ENCODE measurements around the gene KAZN.

DNA sequence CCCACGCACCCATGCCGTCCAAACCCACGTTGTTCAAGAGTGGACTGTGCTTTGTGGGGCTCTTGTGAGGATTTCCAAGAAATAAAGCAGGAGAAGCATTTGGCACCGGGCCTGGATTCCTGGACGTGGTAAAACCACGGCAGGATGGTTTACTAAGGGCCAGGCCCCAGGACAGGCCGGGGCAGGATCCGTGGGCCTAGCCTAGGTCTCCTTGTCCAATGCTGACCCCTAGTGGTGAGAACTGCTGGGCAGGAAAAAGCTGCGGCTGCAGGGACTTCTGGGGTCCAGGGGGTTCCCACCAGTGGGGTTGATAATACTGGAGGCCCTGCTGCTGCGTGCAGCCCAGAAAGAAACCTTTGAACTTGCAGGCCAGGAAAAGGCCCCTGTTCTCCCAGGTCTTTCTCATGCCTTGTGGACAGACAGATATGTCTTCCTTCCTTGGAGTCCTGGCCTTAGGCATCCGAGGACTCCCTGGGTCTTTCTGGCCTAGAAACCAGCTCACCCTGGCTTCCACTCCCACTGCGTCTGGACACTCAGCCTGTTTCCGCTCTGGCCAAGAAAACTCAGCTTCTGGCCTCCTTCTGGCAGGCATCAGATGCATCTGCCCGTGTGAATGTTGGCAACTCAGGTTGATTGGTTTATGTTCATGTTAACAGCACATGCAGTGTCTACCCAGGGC, 448.1 kb downstream of the KAZN start:
- TF ChIP-seq GLIS3 (CRISPR knock-in tag; IDR thresholded peaks at IDR 0.05) (no peak), RARB (CRISPR knock-in tag; IDR thresholded peaks at IDR 0.05) (no peak), ARNTL (CRISPR knock-in tag; IDR thresholded peaks at IDR 0.05; ENCODE audit: borderline replicate concordance, low read depth) (no peak), ZFP3 (CRISPR knock-in tag; IDR thresholded peaks at IDR 0.05) (no peak)
